A673 (cell line): Measurements from ENCODE around the gene LBX1.
"Not testable (repeated sequence)": the region's sequence is repeated elsewhere in the genome, so short reads cannot be mapped to it uniquely, and the experiment has no call there.

Experiments
- CTCF ChIP-seq: fragments of 300-800, 200-600 bp; sonication (generic); conservative IDR thresholded peaks from 2 replicates; pipeline ENCODE4 v1.5.1; 2017; ENCODE audit warnings: low read depth, mild to moderate bottlenecking, antibody characterized with exemption, low read length, moderate library complexity, mixed read lengths
- EZH2 ChIP-seq: fragments of 200-600 bp; sonication (generic); IDR thresholded peaks from 2 replicates; pipeline ENCODE4 v1.6.1; 2017; ENCODE audit warnings: borderline replicate concordance, low read depth, mild to moderate bottlenecking, mixed read lengths, antibody characterized with exemption, low read length; ENCODE audit not compliant: poor library complexity, severe bottlenecking

GRCh38 chr10:101198326-101198977 lies 30.8 kb downstream of the LBX1 start:
- TF ChIP-seq CTCF, EZH2: not testable (repeated sequence)
